Coronary artery (tissue), 2 donors: ENCODE results near the gene ZNF282.

Experiments
- DNase-seq: peaks from one replicate; pipeline ENCODE4 v3.0.0-alpha.2; 2017; ENCODE audit warnings: low spot score
- H3K27ac ChIP-seq, 2 donors: fragments of 200-600 bp; sonication (generic); one replicate each; pipeline ENCODE4 v1.5.1; 2016 to 2019
- H3K4me3 ChIP-seq: fragments of 200-600 bp; sonication (generic); 2 replicates; pipeline ENCODE4 v1.5.1; 2016; ENCODE audit warnings: mild to moderate bottlenecking, moderate library complexity
- TF ChIP-seq, protein P1 (sequence below): fragments of 200-600 bp; sonication (generic); IDR thresholded peaks from one replicate; pipeline ENCODE4 v1.5.1; 2019; ENCODE audit warnings: antibody characterized with exemption

Gene ZNF282

GRCh38 chr7:149194799-149195179 is 557 bp upstream of the ZNF282 start:
- Histone ChIP-seq H3K27ac (peak overlapping the region; percentile 68 to 95), H3K4me3 (peak overlapping the region; percentile 93)
- TF ChIP-seq, protein P1, sequence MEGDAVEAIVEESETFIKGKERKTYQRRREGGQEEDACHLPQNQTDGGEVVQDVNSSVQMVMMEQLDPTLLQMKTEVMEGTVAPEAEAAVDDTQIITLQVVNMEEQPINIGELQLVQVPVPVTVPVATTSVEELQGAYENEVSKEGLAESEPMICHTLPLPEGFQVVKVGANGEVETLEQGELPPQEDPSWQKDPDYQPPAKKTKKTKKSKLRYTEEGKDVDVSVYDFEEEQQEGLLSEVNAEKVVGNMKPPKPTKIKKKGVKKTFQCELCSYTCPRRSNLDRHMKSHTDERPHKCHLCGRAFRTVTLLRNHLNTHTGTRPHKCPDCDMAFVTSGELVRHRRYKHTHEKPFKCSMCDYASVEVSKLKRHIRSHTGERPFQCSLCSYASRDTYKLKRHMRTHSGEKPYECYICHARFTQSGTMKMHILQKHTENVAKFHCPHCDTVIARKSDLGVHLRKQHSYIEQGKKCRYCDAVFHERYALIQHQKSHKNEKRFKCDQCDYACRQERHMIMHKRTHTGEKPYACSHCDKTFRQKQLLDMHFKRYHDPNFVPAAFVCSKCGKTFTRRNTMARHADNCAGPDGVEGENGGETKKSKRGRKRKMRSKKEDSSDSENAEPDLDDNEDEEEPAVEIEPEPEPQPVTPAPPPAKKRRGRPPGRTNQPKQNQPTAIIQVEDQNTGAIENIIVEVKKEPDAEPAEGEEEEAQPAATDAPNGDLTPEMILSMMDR = no peak
- no peak for DNase-seq

GRCh38 chr7:149196151-149196704 is 882 bp downstream of the ZNF282 start:
- no peak for DNase-seq
- Histone ChIP-seq H3K4me3 (peak overlapping the region; percentile 93), H3K27ac (peak overlapping the region; percentile 68 to 95)
- TF ChIP-seq, protein P1 = no peak

- Histone ChIP-seq H3K27ac (peak overlapping the region; percentile 68 to 95), H3K4me3 (peak overlapping the region; percentile 93)
- no peak for DNase-seq
- TF ChIP-seq, protein P1 = no peak
Observed at GRCh38 chr7:149196705-149197171, 1.4 kb downstream of the ZNF282 start.

- DNase-seq = no peak
Observed at GRCh38 chr7:149197675-149198074, 2.3 kb downstream of the ZNF282 start.

DNA sequence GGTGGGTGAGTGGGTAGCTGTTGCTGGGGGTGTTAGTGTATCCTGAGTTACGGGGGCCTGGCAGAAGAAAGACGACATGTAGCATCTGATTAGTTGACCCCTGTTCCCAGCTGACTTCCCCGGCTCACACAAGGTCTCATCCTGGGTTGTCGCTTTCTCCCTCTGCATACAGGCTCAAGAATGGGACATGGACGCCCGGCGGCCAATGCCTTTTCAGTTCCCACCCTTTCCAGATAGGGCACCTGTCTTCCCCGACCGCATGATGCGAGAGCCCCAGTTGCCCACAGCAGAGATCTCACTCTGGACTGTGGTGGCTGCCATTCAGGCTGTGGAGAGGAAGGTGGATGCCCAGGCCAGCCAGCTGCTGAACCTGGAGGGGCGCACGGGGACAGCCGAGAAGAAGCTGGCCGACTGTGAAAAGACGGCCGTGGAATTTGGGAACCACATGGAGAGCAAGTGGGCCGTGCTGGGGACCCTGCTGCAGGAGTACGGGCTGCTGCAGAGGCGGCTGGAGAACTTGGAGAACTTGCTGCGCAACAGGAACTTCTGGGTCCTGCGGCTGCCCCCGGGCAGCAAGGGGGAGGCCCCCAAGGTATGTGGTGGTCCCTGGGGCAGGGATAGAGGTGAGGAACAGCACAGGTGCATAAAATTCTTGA is 2.9 kb downstream of the ZNF282 start:
- H3K27ac ChIP-seq = no peak overlapping the region
- TF ChIP-seq, protein P1 = no peak
- H3K4me3 ChIP-seq = no peak overlapping the region
- no peak for DNase-seq

More at GRCh38 chr7:149197675-149198074, 2.3 kb downstream of the ZNF282 start:
- TF ChIP-seq, protein P1 = no peak
- H3K4me3 ChIP-seq = no peak overlapping the region
- no peak overlapping the region for H3K27ac ChIP-seq

DNA sequence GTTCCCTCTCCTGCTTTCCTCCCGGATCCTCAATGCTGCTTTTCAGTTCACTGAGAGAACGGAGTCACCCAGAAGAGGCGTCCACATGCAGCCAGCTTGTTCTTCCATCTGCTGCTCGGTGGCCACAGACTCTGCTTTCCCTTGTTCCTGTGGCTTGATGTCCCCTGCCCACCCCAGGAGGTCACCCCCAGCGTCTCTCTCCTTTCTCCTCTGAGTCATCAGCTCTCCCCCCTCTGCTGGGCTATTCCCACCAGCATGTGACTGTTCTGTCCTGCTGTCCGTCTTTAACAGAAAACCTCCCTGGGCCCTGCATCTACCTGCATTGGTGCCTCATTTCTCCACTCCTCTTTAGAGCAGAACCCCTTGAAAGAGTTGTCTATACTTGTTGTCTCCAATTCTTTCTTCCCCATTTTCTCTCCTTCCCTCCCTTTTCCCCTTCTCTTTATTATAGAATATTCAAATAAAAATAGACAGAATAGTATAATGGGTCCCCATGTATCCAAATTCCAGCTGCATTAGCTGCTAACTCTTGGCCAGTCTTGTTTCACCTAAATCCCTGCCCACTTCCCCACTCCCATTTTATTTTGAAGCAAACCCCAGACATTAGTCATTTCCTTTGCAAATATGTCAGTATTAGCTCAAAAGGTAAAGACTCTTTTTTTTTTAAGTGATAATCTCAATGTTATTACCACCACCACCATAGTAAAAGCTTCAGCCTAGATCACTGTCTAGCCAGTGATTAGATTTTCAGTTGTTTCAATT is 4.1 kb downstream of the ZNF282 start:
- Histone ChIP-seq H3K27ac (no peak overlapping the region), H3K4me3 (no peak overlapping the region)
- TF ChIP-seq, protein P1 = no peak
- DNase-seq = no peak
